GM12878 (cell line): ENCODE results near the gene SCRT2. TPM values are rescaled to one million over a fixed set of nuclear protein-coding genes. Genes with fewer than 3 reads are reported as not detected.

Experiments
- ATAC-seq: fragments of 200-7000 bp; cut with Tn5 transposase; 3 replicates; pipeline ENCODE4 v1.9.1; 2020; ENCODE audit warnings: mild to moderate bottlenecking, moderate library complexity
- BruUV-seq: library from RNA; stranded (reverse); fragments of 400-500 nt; replicated peaks from 2 replicates; lab custom pipeline; 2021; lab: Mats Ljungman, UMichigan
- CTCF ChIA-PET: fragments of 300-600 bp; sonication (Branson Sonifier 250); formaldehyde crosslinking; extraction: SDS; loops from one replicate; lab custom pipeline; 2021; ENCODE audit warnings: inconsistent platforms; lab: Yijun Ruan, JAX
- POLR2A ChIA-PET: fragments of 350-600 bp; formaldehyde crosslinking; extraction: SDS; loops from one replicate; lab custom pipeline; 2021; ENCODE audit warnings: inconsistent platforms; lab: Charles Lee
- RAD21 ChIA-PET: fragments of 300-600 bp; sonication (Branson Sonifier 250); formaldehyde crosslinking; loops from one replicate; lab custom pipeline; 2023; ENCODE audit warnings: antibody characterized with exemption; ENCODE audit not compliant: unreplicated experiment; lab: Charles Lee
- SMC1A ChIA-PET: fragments of 300-600 bp; sonication (Branson Sonifier 250); formaldehyde crosslinking; loops from one replicate; lab custom pipeline; 2023; ENCODE audit not compliant: unreplicated experiment, uncharacterized antibody; lab: Charles Lee
- DNase-seq: peaks from one replicate; pipeline ENCODE4 v3.0.0-alpha.2; 2011; ENCODE audit warnings: low read depth, low spot score
- FAIRE-seq: peaks from 3 replicates; lab custom pipeline; 2011; peaks lifted over from hg19 to GRCh38; lab: Jason Lieb, UNC
- H2AFZ ChIP-seq: 2 replicates; pipeline ENCODE4 v1.6.0; 2011; ENCODE audit warnings: low read depth, low read length, control low read depth; ENCODE audit not compliant: control insufficient read depth
- H3K27ac ChIP-seq: 2 replicates; pipeline ENCODE4 v1.5.1; 2011; ENCODE audit warnings: control low read depth; ENCODE audit not compliant: control insufficient read depth, insufficient read depth
- H3K27me3 ChIP-seq, 2 experiments: replicated peaks in 1 of 2; 2 replicates each; pipeline versions ENCODE4 v1.6.0 to v1.6.1; 2011; ENCODE audit warnings: low read length in 1 of 2; ENCODE audit not compliant: control insufficient read depth in 2 of 2, insufficient read depth in 2 of 2
- H3K36me3 ChIP-seq, 2 experiments: 2 replicates each; pipeline ENCODE4 v1.5.1; 2011; ENCODE audit warnings: low read length in 1 of 2; ENCODE audit not compliant: control insufficient read depth in 2 of 2, insufficient read depth in 2 of 2
- H3K4me1 ChIP-seq: 2 replicates; pipeline ENCODE4 v1.6.1; 2011; ENCODE audit warnings: mild to moderate bottlenecking, low read length, moderate library complexity, mixed read lengths; ENCODE audit not compliant: control insufficient read depth, insufficient read depth
- H3K4me2 ChIP-seq: 2 replicates; pipeline ENCODE4 v1.6.0; 2011; ENCODE audit warnings: control low read depth; ENCODE audit not compliant: control insufficient read depth, insufficient read depth
- H3K4me3 ChIP-seq: fragments of 200-600 bp; sonication (generic); 2 replicates; pipeline ENCODE4 v1.5.1; 2016
- H3K79me2 ChIP-seq: 2 replicates; pipeline ENCODE4 v1.6.0; 2011; ENCODE audit warnings: low read length; ENCODE audit not compliant: control insufficient read depth, insufficient read depth
- H3K9ac ChIP-seq: 2 replicates; pipeline ENCODE4 v1.8.0; 2011; ENCODE audit warnings: low read length, control low read depth, mixed read lengths; ENCODE audit not compliant: control insufficient read depth, insufficient read depth
- H3K9me3 ChIP-seq: replicated peaks from 3 replicates; pipeline ENCODE4 v1.5.1; 2011; ENCODE audit warnings: mild to moderate bottlenecking, low read length; ENCODE audit not compliant: control insufficient read depth, insufficient read depth
- H4K20me1 ChIP-seq: 2 replicates; pipeline ENCODE4 v1.6.0; 2011; ENCODE audit not compliant: control insufficient read depth, insufficient read depth
- ATF7 ChIP-seq: fragments of 450-650 bp; IDR thresholded peaks from 2 replicates; pipeline ENCODE4 v1.6.1; 2016; ENCODE audit warnings: low read depth, mild to moderate bottlenecking
- FOXK2 ChIP-seq: fragments of 450-650 bp; IDR thresholded peaks from 2 replicates; pipeline ENCODE4 v1.6.1; 2017; ENCODE audit warnings: mild to moderate bottlenecking, moderate library complexity
- HDAC6 ChIP-seq: fragments of 200-600 bp; sonication (generic); IDR thresholded peaks from one replicate; pipeline ENCODE4 v1.8.0; 2017; ENCODE audit warnings: antibody characterized with exemption; ENCODE audit not compliant: unreplicated experiment
- LARP7 ChIP-seq: fragments of 450-650 bp; IDR thresholded peaks from 2 replicates; pipeline ENCODE4 v1.6.1; 2017; ENCODE audit warnings: mild to moderate bottlenecking
- MAX ChIP-seq: IDR thresholded peaks from 2 replicates; pipeline ENCODE4 v1.6.1; 2012; ENCODE audit warnings: low read depth, low read length, improper control_type of control experiment
- NKRF ChIP-seq: fragments of 450-650 bp; conservative IDR thresholded peaks from 2 replicates; pipeline ENCODE4 v1.6.1; 2017; ENCODE audit warnings: mild to moderate bottlenecking, moderate library complexity
- PAX8 ChIP-seq: fragments of 450-650 bp; IDR thresholded peaks from 2 replicates; pipeline ENCODE4 v1.6.1; 2017; ENCODE audit warnings: mild to moderate bottlenecking, moderate library complexity
- SUZ12 ChIP-seq: fragments of 200-600 bp; sonication (generic); IDR thresholded peaks from one replicate; pipeline ENCODE4 v1.6.1; 2018; ENCODE audit warnings: antibody characterized with exemption, mild to moderate bottlenecking; ENCODE audit not compliant: unreplicated experiment
- ZSCAN29 ChIP-seq: fragments of 450-650 bp; IDR thresholded peaks from 2 replicates; pipeline ENCODE4 v1.6.1; 2017; ENCODE audit warnings: mild to moderate bottlenecking, moderate library complexity
- WGBS: methylation state at CpG from one replicate; pipeline ENCODE4 v1.1.6; 2016; ENCODE audit warnings: low lambda C conversion rate; ENCODE audit not compliant: insufficient replicate concordance, insufficient coverage; ENCODE audit errors: missing lambda C conversion rate; 5-methylcytosine and 5-hydroxymethylcytosine counted together
- in situ Hi-C: fragments of 300-500 bp; cut with MboI; formaldehyde crosslinking; loops from 9 replicates; pipeline ENCODE4 v1.14.3; 2018; ENCODE audit warnings: mixed read lengths
- intact Hi-C: fragments of 100-400 bp; cut with micrococcal nuclease; formaldehyde crosslinking; loops from one replicate; pipeline ENCODE4 v1.14.2; 2022; ENCODE audit not compliant: unreplicated experiment
- polyA plus RNA-seq, 11 experiments: library from polyadenylated mRNA; depleted of rRNA in 4 of 11; unstranded in 6 of 11; stranded (reverse) in 5 of 11; fragments of >200 nt; fragmentation: Nextera tagmentation in 4 of 11; fragmentation: Illumina TruSeq in 1 of 11; extraction: Ambion mirVana in 4 of 11; extraction: Trizol in 1 of 11; gene quantifications; 1 replicate in 1 of 11; 2 replicates in 10 of 11; pipeline versions ENCODE4 v1.2.1 to v1.2.3, GENCODE V29; 2011 to 2016; ENCODE audit warnings: inconsistent platforms in 2 of 11, missing spikeins in 2 of 11, low read depth in 1 of 11
- total RNA-seq, 4 experiments: library from RNA; depleted of rRNA in 3 of 4; stranded (reverse); fragments of >200 nt in 3 of 4; fragmentation: Illumina TruSeq in 1 of 4; extraction: Trizol in 1 of 4; gene quantifications; 2 replicates each; pipeline versions ENCODE4 v1.2.1 to v1.2.3, GENCODE V29; 2013 to 2021

The SCRT2 gene
- total and polyA plus RNA-seq, 10 of the 15 experiments (the other 5 are each of a cell fraction or from before 2014, with no cell fraction given) = not detected

- Histone ChIP-seq H3K9ac (no peak overlapping the region), H3K4me1 (no peaks in the 10 kb centered on the region), H3K36me3 (no peaks in the 10 kb centered on the region), H3K27me3 (no peaks in the 10 kb centered on the region; a peak in 2 of 4 replicates), H4K20me1 (no peaks in the 10 kb centered on the region), H3K4me2 (no peak overlapping the region), H3K27ac (no peak overlapping the region), H3K9me3 (no peaks in the 10 kb centered on the region), H3K4me3 (no peak overlapping the region), H2AFZ (no peak overlapping the region), H3K79me2 (no peaks in the 10 kb centered on the region)
- ChIA-PET POLR2A (no interaction called here), CTCF (no interaction called here), SMC1A (no interaction called here), RAD21 (no interaction called here)
- in situ Hi-C loops = no loop called here
- intact Hi-C loops = no loop called here
- TF ChIP-seq LARP7 (no peak), PAX8 (no peak)
- no peak for DNase-seq
- no peak for ATAC-seq
- no TSS peak for BruUV-seq
- no peak for FAIRE-seq
- 44% methylated on average over 13 of the region's 13 CpGs for WGBS
Measured at GRCh38 chr20:688809-689212, 13.2 kb upstream of the SCRT2 start.

- ChIA-PET POLR2A (interaction anchor here (0.6 kb wide), 1 partner anchor 15 kb away, joined by 4 read pairs; no protein-coding TSS in a partner anchor), CTCF (interaction anchor here (0.8 to 1.6 kb wide), 2 partner anchors 26 to 333 kb away, joined by 3 to 4 read pairs; no protein-coding TSS in a partner anchor), SMC1A (no interaction called here)
- no peaks in the 10 kb centered on the region for H3K4me1 ChIP-seq
- no peak overlapping the region for H3K4me2 ChIP-seq
- 24% methylated on average over 9 of the region's 9 CpGs for WGBS
- H3K27me3 ChIP-seq = no peaks in the 10 kb centered on the region; a peak in 2 of 4 replicates
- H3K36me3 ChIP-seq = no peaks in the 10 kb centered on the region
- no peak for FAIRE-seq
- TF ChIP-seq FOXK2 (no peak), NKRF (no peak), SUZ12 (no peak), ZSCAN29 (no peak), ATF7 (no peak), HDAC6 (no peak), MAX (no peak)
- TF ChIP-seq, all 136 proteins: peak for 0
- Histone ChIP-seq H3K9me3 (no peaks in the 10 kb centered on the region), H4K20me1 (no peaks in the 10 kb centered on the region), H2AFZ (no peak overlapping the region), H3K4me3 (no peak overlapping the region), H3K27ac (no peak overlapping the region), H3K79me2 (no peaks in the 10 kb centered on the region), H3K9ac (no peak overlapping the region)
- in situ Hi-C loops = no loop called here
- no peak for ATAC-seq
- no peak for DNase-seq
- intact Hi-C loops = no loop called here
- RAD21 ChIA-PET = no interaction called here
- no TSS peak for BruUV-seq
Measured at GRCh38 chr20:687468-688203, 12.0 kb upstream of the SCRT2 start.
